Caco-2 (cell line): ENCODE data around the gene MTRF1. TPM values are rescaled to one million over a fixed set of nuclear protein-coding genes. Genes with fewer than 3 reads are reported as not detected.

Source experiments
- BruUV-seq: library from RNA; stranded (reverse); fragments of 400-500 nt; replicated peaks from 2 replicates; lab custom pipeline; 2021; lab: Mats Ljungman, UMichigan
- CTCF ChIA-PET: fragments of 300-600 bp; sonication (Branson Sonifier 250); formaldehyde crosslinking; loops from one replicate; lab custom pipeline; 2022; ENCODE audit warnings: antibody characterized with exemption; lab: Charles Lee
- POLR2A ChIA-PET: fragments of 300-600 bp; sonication (Branson Sonifier 250); formaldehyde crosslinking; loops from one replicate; lab custom pipeline; 2022; ENCODE audit warnings: antibody characterized with exemption; lab: Charles Lee
- DNase-seq, 2 experiments: peaks; one replicate each; pipeline versions ENCODE4 v3.0.0 to v3.0.0-alpha.2; 2020 to 2022
- H3K27me3 ChIP-seq: replicated peaks from 2 replicates; pipeline ENCODE4 v1.6.0; 2011; ENCODE audit warnings: low read length; ENCODE audit not compliant: control insufficient read depth, insufficient read depth
- H3K36me3 ChIP-seq: 2 replicates; pipeline ENCODE4 v1.5.1; 2011; ENCODE audit warnings: low read length; ENCODE audit not compliant: control insufficient read depth, insufficient read depth
- H3K4me1 ChIP-seq: fragments of 250-450 bp; sonication (Bioruptor Pico); 2 replicates; pipeline ENCODE4 v1.5.1; 2020; ENCODE audit warnings: mild to moderate bottlenecking
- H3K4me3 ChIP-seq: 2 replicates; pipeline ENCODE4 v1.5.1; 2011; ENCODE audit warnings: low read depth, mild to moderate bottlenecking, control low read depth, low read length
- H3K9me3 ChIP-seq: fragments of 250-450 bp; sonication (Bioruptor Pico); 2 replicates; pipeline ENCODE4 v1.5.1; 2020; ENCODE audit warnings: mild to moderate bottlenecking, moderate library complexity
- H3K27ac Mint-ChIP-seq: one replicate; pipeline ENCODE4 v1.8.0; 2022; ENCODE audit warnings: mixed read lengths; ENCODE audit not compliant: unreplicated experiment
- H3K27me3 Mint-ChIP-seq: one replicate; pipeline ENCODE4 v1.8.0; 2022; ENCODE audit warnings: mixed read lengths; ENCODE audit not compliant: insufficient read depth, unreplicated experiment
- H3K36me3 Mint-ChIP-seq: one replicate; pipeline ENCODE4 v1.8.0; 2022; ENCODE audit warnings: mild to moderate bottlenecking, mixed read lengths; ENCODE audit not compliant: insufficient read depth, unreplicated experiment
- H3K4me1 Mint-ChIP-seq: one replicate; pipeline ENCODE4 v1.8.0; 2022; ENCODE audit warnings: low read depth, mixed read lengths; ENCODE audit not compliant: unreplicated experiment
- H3K4me3 Mint-ChIP-seq: one replicate; pipeline ENCODE4 v1.8.0; 2022; ENCODE audit warnings: mild to moderate bottlenecking, moderate library complexity, mixed read lengths; ENCODE audit not compliant: unreplicated experiment
- H3K9me3 Mint-ChIP-seq: one replicate; pipeline ENCODE4 v1.8.0; 2022; ENCODE audit warnings: mixed read lengths; ENCODE audit not compliant: unreplicated experiment
- intact Hi-C: fragments of 100-400 bp; cut with micrococcal nuclease; formaldehyde crosslinking; loops from one replicate; pipeline ENCODE4 v1.10.0; 2022; ENCODE audit not compliant: unreplicated experiment
- total RNA-seq: library from RNA; stranded (reverse); gene quantifications from 2 replicates; pipeline ENCODE4 v1.2.3, GENCODE V29; 2022
- TF ChIP-seq, protein P1 (sequence below), 2 experiments: fragments of 200-600 bp in 1 of 2; IDR thresholded peaks; 1 replicate in 1 of 2; 2 replicates in 1 of 2; pipeline versions ENCODE4 v1.5.1 to v1.8.0; 2011 to 2022; ENCODE audit warnings: antibody characterized with exemption in 1 of 2, control low read depth in 1 of 2, inconsistent platforms in 1 of 2, low read depth in 1 of 2, low read length in 1 of 2, mild to moderate bottlenecking in 1 of 2, moderate library complexity in 1 of 2; ENCODE audit not compliant: insufficient read depth in 1 of 2, severe bottlenecking in 1 of 2, unreplicated experiment in 1 of 2

MTRF1 gene
- total RNA-seq, 1 experiment from 2014 or later = 24.7 TPM

DNA sequence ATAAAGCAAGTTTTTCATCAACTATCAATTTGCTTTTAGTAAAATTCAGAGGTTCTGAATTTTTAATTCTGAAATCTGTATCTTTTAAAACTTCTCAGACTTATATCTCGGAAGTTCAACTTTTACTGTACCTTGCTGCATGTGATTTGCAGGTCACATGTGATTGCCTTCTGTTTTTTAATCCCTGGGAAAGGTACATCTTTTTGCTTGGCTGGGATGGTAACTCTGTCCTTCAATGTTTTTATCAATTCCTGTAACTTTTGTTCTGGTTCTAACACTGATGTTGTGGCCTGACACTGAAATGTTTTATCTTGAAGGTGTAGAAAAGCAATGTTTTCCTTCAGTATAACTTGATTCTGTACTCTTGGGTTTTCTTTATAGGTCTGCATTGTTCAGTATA lies 31.5 kb upstream of the MTRF1 start:
- H3K27me3 Mint-ChIP-seq = peaks cover 4% of the 10 kb centered on the region
- H3K9me3 ChIP-seq = no peaks in the 10 kb centered on the region
- H3K4me3 Mint-ChIP-seq = no peak overlapping the region
- H3K9me3 Mint-ChIP-seq = peaks cover 10% of the 10 kb centered on the region
- CTCF ChIA-PET = no interaction called here
- H3K36me3 Mint-ChIP-seq = no peaks in the 10 kb centered on the region
- POLR2A ChIA-PET = no interaction called here
- H3K27ac Mint-ChIP-seq = no peak overlapping the region
- intact Hi-C loops = no loop called here
- no peaks in the 10 kb centered on the region for H3K27me3 ChIP-seq
- no TSS peak for BruUV-seq
- no peaks in the 10 kb centered on the region for H3K4me1 ChIP-seq
- DNase-seq = no peak
- no peak overlapping the region for H3K4me3 ChIP-seq
- H3K4me1 Mint-ChIP-seq = no peaks in the 10 kb centered on the region
- H3K36me3 ChIP-seq = no peaks in the 10 kb centered on the region
- TF ChIP-seq, protein P1, sequence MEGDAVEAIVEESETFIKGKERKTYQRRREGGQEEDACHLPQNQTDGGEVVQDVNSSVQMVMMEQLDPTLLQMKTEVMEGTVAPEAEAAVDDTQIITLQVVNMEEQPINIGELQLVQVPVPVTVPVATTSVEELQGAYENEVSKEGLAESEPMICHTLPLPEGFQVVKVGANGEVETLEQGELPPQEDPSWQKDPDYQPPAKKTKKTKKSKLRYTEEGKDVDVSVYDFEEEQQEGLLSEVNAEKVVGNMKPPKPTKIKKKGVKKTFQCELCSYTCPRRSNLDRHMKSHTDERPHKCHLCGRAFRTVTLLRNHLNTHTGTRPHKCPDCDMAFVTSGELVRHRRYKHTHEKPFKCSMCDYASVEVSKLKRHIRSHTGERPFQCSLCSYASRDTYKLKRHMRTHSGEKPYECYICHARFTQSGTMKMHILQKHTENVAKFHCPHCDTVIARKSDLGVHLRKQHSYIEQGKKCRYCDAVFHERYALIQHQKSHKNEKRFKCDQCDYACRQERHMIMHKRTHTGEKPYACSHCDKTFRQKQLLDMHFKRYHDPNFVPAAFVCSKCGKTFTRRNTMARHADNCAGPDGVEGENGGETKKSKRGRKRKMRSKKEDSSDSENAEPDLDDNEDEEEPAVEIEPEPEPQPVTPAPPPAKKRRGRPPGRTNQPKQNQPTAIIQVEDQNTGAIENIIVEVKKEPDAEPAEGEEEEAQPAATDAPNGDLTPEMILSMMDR (IDR thresholded peaks at IDR 0.05; ENCODE audit: insufficient read depth in 1 of 2, low read depth in 1 of 2, low read length in 1 of 2, severe bottlenecking in 1 of 2, unreplicated experiment in 1 of 2) = no peak

DNA sequence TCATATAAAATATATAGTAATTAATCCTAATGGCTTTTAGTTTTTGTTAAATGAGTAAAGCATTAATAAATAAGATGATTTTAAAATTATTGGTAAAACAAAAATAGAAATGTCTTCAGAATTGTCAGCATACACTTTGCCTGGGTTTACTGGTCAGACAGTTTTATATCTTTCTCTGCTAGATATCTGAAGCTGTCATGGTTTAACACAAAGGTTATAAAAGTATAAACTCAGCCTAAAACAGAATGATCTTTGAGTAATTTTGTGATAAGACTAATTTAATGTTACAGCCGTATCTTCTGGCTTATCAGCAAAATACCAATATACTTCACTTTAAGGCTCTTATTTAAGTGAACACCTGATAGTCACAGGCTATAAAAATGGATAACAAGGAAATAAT lies 29.9 kb upstream of the MTRF1 start:
- ChIA-PET CTCF (no interaction called here), POLR2A (no interaction called here)
- Histone ChIP-seq H3K27me3 (no peaks in the 10 kb centered on the region), H3K36me3 (no peaks in the 10 kb centered on the region), H3K4me3 (no peak overlapping the region), H3K9me3 (no peaks in the 10 kb centered on the region), H3K4me1 (no peaks in the 10 kb centered on the region)
- Mint-ChIP-seq H3K36me3 (no peaks in the 10 kb centered on the region), H3K4me1 (no peaks in the 10 kb centered on the region), H3K9me3 (peaks cover 10% of the 10 kb centered on the region), H3K4me3 (no peak overlapping the region), H3K27ac (no peak overlapping the region), H3K27me3 (no peaks in the 10 kb centered on the region)
- DNase-seq = no peak
- intact Hi-C loops = no loop called here
- TF ChIP-seq, protein P1 (IDR thresholded peaks at IDR 0.05; ENCODE audit: insufficient read depth in 1 of 2, low read depth in 1 of 2, low read length in 1 of 2, severe bottlenecking in 1 of 2, unreplicated experiment in 1 of 2) = no peak
- no TSS peak for BruUV-seq

DNA sequence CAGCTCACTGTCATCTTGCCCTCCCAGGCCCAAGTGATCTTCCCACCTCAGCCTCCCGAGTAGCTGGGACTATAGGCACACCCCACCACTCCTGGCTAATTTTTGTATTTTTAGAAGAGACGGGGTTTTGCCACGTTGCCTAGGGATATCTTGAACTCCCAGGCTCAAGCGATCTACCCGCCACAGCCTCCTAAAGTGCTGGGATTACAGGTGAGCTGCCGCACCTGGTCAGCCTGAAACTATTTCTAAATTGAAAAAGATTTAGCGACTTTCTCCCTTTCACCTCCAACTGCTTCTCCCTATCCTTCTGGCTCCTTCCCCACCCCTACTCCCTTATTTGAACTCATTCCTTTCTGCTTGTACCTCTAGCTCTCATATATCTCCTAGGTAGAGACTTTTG lies 27.9 kb upstream of the MTRF1 start:
- Mint-ChIP-seq H3K27ac (no peak overlapping the region), H3K27me3 (no peaks in the 10 kb centered on the region), H3K4me3 (no peak overlapping the region), H3K36me3 (no peaks in the 10 kb centered on the region), H3K9me3 (peaks cover 10% of the 10 kb centered on the region), H3K4me1 (no peaks in the 10 kb centered on the region)
- CTCF ChIA-PET = no interaction called here
- no TSS peak for BruUV-seq
- POLR2A ChIA-PET = no interaction called here
- Histone ChIP-seq H3K4me3 (no peak overlapping the region), H3K36me3 (no peaks in the 10 kb centered on the region), H3K4me1 (no peaks in the 10 kb centered on the region), H3K27me3 (no peaks in the 10 kb centered on the region), H3K9me3 (no peaks in the 10 kb centered on the region)
- intact Hi-C loops = no loop called here
- TF ChIP-seq, protein P1 (IDR thresholded peaks at IDR 0.05; ENCODE audit: insufficient read depth in 1 of 2, low read depth in 1 of 2, low read length in 1 of 2, severe bottlenecking in 1 of 2, unreplicated experiment in 1 of 2) = no peak
- DNase-seq = no peak
